ENCODE measurements around the gene RAB3A. TPM values are rescaled to one million over a fixed set of nuclear protein-coding genes. Genes with fewer than 3 reads are reported as not detected.

Gene RAB3A
- total RNA-seq, 1 donor from 2014 or later, result 3.4 TPM

- DNase-seq (ENCODE audit: low read depth), result peak; percentile 96
Measured at GRCh38 chr19:18152442-18152816, 51.4 kb downstream of the RAB3A start.

- peak; percentile 33 for DNase-seq (ENCODE audit: low read depth)
Measured at GRCh38 chr19:18150776-18151624, 52.8 kb downstream of the RAB3A start.

- no peak for DNase-seq (ENCODE audit: low read depth)
Measured at GRCh38 chr19:18149596-18149975, 54.3 kb downstream of the RAB3A start.

GRCh38 chr19:18147396-18147795 lies 56.4 kb downstream of the RAB3A start:
- DNase-seq (ENCODE audit: low read depth), result no peak

Other genes starting within 250 kb of the RAB3A start
- gene KCNN1, start 236.9 kb downstream of the RAB3A start, total RNA-seq, result not detected in 2 replicates
- gene ARRDC2, start 195.9 kb downstream of the RAB3A start, total RNA-seq, result 3.8 and 6.3 TPM in 2 replicates
- gene IL12RB1, start 117.1 kb downstream of the RAB3A start, total RNA-seq, result not detected in 2 replicates
- 5.8 and 6.2 TPM in 2 replicates for gene MAST3, start 106.3 kb downstream of the RAB3A start, total RNA-seq
- gene PIK3R2, start 50.9 kb downstream of the RAB3A start, total RNA-seq, result 48.4 and 50.5 TPM in 2 replicates
- 0.73 and 6.5 TPM in 2 replicates for gene IFI30, start 30.2 kb downstream of the RAB3A start, total RNA-seq
- gene MPV17L2, start 10.8 kb downstream of the RAB3A start, total RNA-seq, result 52.1 and 68.6 TPM in 2 replicates
- gene PDE4C, start 22.4 kb upstream of the RAB3A start, total RNA-seq, result 1.7 TPM in 1 of 2 replicates, not detected in the other
- gene IQCN, start 70.4 kb upstream of the RAB3A start, total RNA-seq, result 1.1 and 1.2 TPM in 2 replicates
- gene JUND, start 77.6 kb upstream of the RAB3A start, total RNA-seq, result 244 and 299 TPM in 2 replicates
- gene LSM4, start 119.0 kb upstream of the RAB3A start, total RNA-seq, result 290 and 353 TPM in 2 replicates
- 32.1 and 47.9 TPM in 2 replicates for gene PGPEP1, start 136.6 kb upstream of the RAB3A start, total RNA-seq
- 104 and 116 TPM in 2 replicates for gene GDF15, start 182.1 kb upstream of the RAB3A start, total RNA-seq
- gene LRRC25, start 193.6 kb upstream of the RAB3A start, total RNA-seq, result not detected in 2 replicates
- 124 and 134 TPM in 2 replicates for gene SSBP4, start 215.4 kb upstream of the RAB3A start, total RNA-seq
- 5.0 and 11.7 TPM in 2 replicates for gene ISYNA1, start 234.1 kb upstream of the RAB3A start, total RNA-seq

All from myocyte (in vitro differentiated cells).